GM06990 (cell line): Measurements from ENCODE around the gene VSTM2B.

ENCODE experiments used
- DNase-seq: peaks from one replicate; pipeline ENCODE4 v3.0.0-alpha.2; 2011; ENCODE audit not compliant: insufficient read length; ENCODE audit errors: extremely low read depth
- H3K27me3 ChIP-seq: replicated peaks from 2 replicates; pipeline ENCODE4 v1.6.0; 2011; ENCODE audit warnings: low read length; ENCODE audit not compliant: control insufficient read depth, insufficient read depth
- H3K36me3 ChIP-seq: 2 replicates; pipeline ENCODE4 v1.5.1; 2011; ENCODE audit warnings: low read length; ENCODE audit not compliant: control insufficient read depth, insufficient read depth
- H3K4me3 ChIP-seq: replicated peaks from 2 replicates; pipeline ENCODE4 v1.5.1; 2011; ENCODE audit warnings: low read depth, mild to moderate bottlenecking, control low read depth, low read length
- CTCF ChIP-seq: IDR thresholded peaks from 2 replicates; pipeline ENCODE4 v1.5.1; 2011; ENCODE audit warnings: low read length, control low read depth, mild to moderate bottlenecking, inconsistent platforms; ENCODE audit not compliant: insufficient read depth, poor library complexity, severe bottlenecking

VSTM2B gene

GRCh38 chr19:29581398-29581797 is 55.6 kb downstream of the VSTM2B start:
- no peak for TF ChIP-seq CTCF
- Histone ChIP-seq H3K27me3 (no peaks in the 10 kb centered on the region), H3K4me3 (no peak overlapping the region), H3K36me3 (no peaks in the 10 kb centered on the region)
- no peak for DNase-seq

GRCh38 chr19:29583196-29583999 is 57.6 kb downstream of the VSTM2B start:
- Histone ChIP-seq H3K4me3 (no peak overlapping the region), H3K36me3 (no peaks in the 10 kb centered on the region), H3K27me3 (no peaks in the 10 kb centered on the region)
- no peak for TF ChIP-seq CTCF
- DNase-seq, result no peak

- no peak for DNase-seq
- H3K36me3 ChIP-seq, result no peaks in the 10 kb centered on the region
- no peak for TF ChIP-seq CTCF
- no peak overlapping the region for H3K4me3 ChIP-seq
- H3K27me3 ChIP-seq, result no peaks in the 10 kb centered on the region
Measured at GRCh38 chr19:29586401-29586800, 60.6 kb downstream of the VSTM2B start.

GRCh38 chr19:29587059-29587458 is 61.3 kb downstream of the VSTM2B start:
- no peak for DNase-seq
- Histone ChIP-seq H3K36me3 (no peaks in the 10 kb centered on the region), H3K27me3 (no peaks in the 10 kb centered on the region), H3K4me3 (no peak overlapping the region)
- no peak for TF ChIP-seq CTCF

- DNase-seq, result peak; percentile 44
- Histone ChIP-seq H3K27me3 (no peaks in the 10 kb centered on the region), H3K36me3 (no peaks in the 10 kb centered on the region), H3K4me3 (no peak overlapping the region)
- no peak for TF ChIP-seq CTCF
Measured at GRCh38 chr19:29587518-29587986, 61.8 kb downstream of the VSTM2B start.

- Histone ChIP-seq H3K4me3 (no peak overlapping the region), H3K36me3 (no peaks in the 10 kb centered on the region), H3K27me3 (no peaks in the 10 kb centered on the region)
- no peak for DNase-seq
- no peak for TF ChIP-seq CTCF
Measured at GRCh38 chr19:29588095-29588494, 62.3 kb downstream of the VSTM2B start.
